ENCODE data around the gene COL9A2. TPM values are rescaled to one million over a fixed set of nuclear protein-coding genes. Genes with fewer than 3 reads are reported as not detected.
A peak's percentile ranks its signal among the peaks of the same experiment; 100 is the strongest.

Gene COL9A2
- polyA plus RNA-seq, 1 donor, result 1.6 TPM

GRCh38 chr1:40257688-40258444, 59.2 kb downstream of the COL9A2 start, which contains the start of gene ZMPSTE24:
TSS of gene ZMPSTE24 (plus strand) at chr1:40258236. CDS start at chr1:40258272, 36 bp downstream.
- peak; percentile 89 for DNase-seq (ENCODE audit: low read depth)

GRCh38 chr1:40257313-40257687, 59.8 kb downstream of the COL9A2 start:
- peak; percentile 14 for DNase-seq (ENCODE audit: low read depth)

GRCh38 chr1:40256401-40257084, 60.5 kb downstream of the COL9A2 start:
- no peak for DNase-seq (ENCODE audit: low read depth)

GRCh38 chr1:40255231-40255630, 61.9 kb downstream of the COL9A2 start:
- no peak for DNase-seq (ENCODE audit: low read depth)

- no peak for DNase-seq (ENCODE audit: low read depth)
Measured at GRCh38 chr1:40252601-40253000, 64.5 kb downstream of the COL9A2 start.

GRCh38 chr1:40251456-40251855, 65.6 kb downstream of the COL9A2 start:
- DNase-seq (ENCODE audit: low read depth), result no peak

Other genes with a start within 250 kb of the COL9A2 start
- gene PPT1, start 220.0 kb downstream of the COL9A2 start, polyA plus RNA-seq (ENCODE audit: insufficient read length), result 35.2 TPM
- 13.3 TPM for gene RLF, start 155.9 kb downstream of the COL9A2 start, polyA plus RNA-seq (ENCODE audit: insufficient read length)
- gene TMCO2, start 69.3 kb downstream of the COL9A2 start, polyA plus RNA-seq (ENCODE audit: insufficient read length), result not detected
- gene ZMPSTE24, start 59.0 kb downstream of the COL9A2 start, polyA plus RNA-seq (ENCODE audit: insufficient read length), result 23.9 TPM
- 15.1 TPM for gene SMAP2, start 56.4 kb upstream of the COL9A2 start, polyA plus RNA-seq (ENCODE audit: insufficient read length)
- gene ZFP69B, start 133.2 kb upstream of the COL9A2 start, polyA plus RNA-seq (ENCODE audit: insufficient read length), result 3.1 TPM
- 5.8 TPM for gene ZFP69, start 160.0 kb upstream of the COL9A2 start, polyA plus RNA-seq (ENCODE audit: insufficient read length)
- gene EXO5, start 191.5 kb upstream of the COL9A2 start, polyA plus RNA-seq (ENCODE audit: insufficient read length), result 8.2 TPM
- 3.1 TPM for gene ZNF684, start 214.4 kb upstream of the COL9A2 start, polyA plus RNA-seq (ENCODE audit: insufficient read length)